HepG2 (cell line): ENCODE data around the gene ANKRD13D. TPM values are rescaled to one million over a fixed set of nuclear protein-coding genes. Genes with fewer than 3 reads are reported as not detected.

Experiments used
- BHLHE40 ChIP-seq: IDR thresholded peaks from 2 replicates; pipeline ENCODE4 v1.6.1; 2011; ENCODE audit warnings: low read length, improper control_type of control experiment
- CBX2 ChIP-seq, 2 experiments: fragments of 200-600 bp in 1 of 2; sonication (generic); formaldehyde crosslinking in 1 of 2; IDR thresholded peaks; 2 replicates each; pipeline versions ENCODE4 v1.7.0 to v1.8.1; 2018 to 2022; ENCODE audit warnings: low read depth in 2 of 2, low read length in 1 of 2, mild to moderate bottlenecking in 1 of 2, missing genetic modification reagents in 1 of 2
- FOXK2 ChIP-seq: fragments of 450-650 bp; IDR thresholded peaks from 2 replicates; pipeline ENCODE4 v1.6.1; 2016
- GMEB2 ChIP-seq: IDR thresholded peaks from 2 replicates; pipeline ENCODE4 v1.6.1; 2016; ENCODE audit warnings: missing biosample characterization, missing genetic modification reagents, low read depth
- HOMEZ ChIP-seq: IDR thresholded peaks from 2 replicates; pipeline ENCODE4 v1.6.1; 2016; ENCODE audit warnings: low read depth
- KAT7 ChIP-seq: IDR thresholded peaks from 2 replicates; pipeline ENCODE4 v1.6.1; 2018; ENCODE audit warnings: borderline replicate concordance, missing compliant biosample characterization
- KMT2B ChIP-seq: IDR thresholded peaks from 2 replicates; pipeline ENCODE4 v1.6.1; 2016; ENCODE audit warnings: missing genetic modification reagents, missing compliant biosample characterization
- NBN ChIP-seq: fragments of 450-650 bp; conservative IDR thresholded peaks from 2 replicates; pipeline ENCODE4 v1.6.1; 2017
- NONO ChIP-seq, 2 experiments: fragments of 450-650 bp in 1 of 2; sonication (generic) in 1 of 2; formaldehyde crosslinking in 1 of 2; IDR thresholded peaks in 1 of 2; conservative IDR thresholded peaks in 1 of 2; 2 replicates each; pipeline versions ENCODE4 v1.6.1 to v1.8.0; 2017 to 2022; ENCODE audit warnings: mild to moderate bottlenecking in 1 of 2, missing genetic modification reagents in 1 of 2, moderate library complexity in 1 of 2
- PHB2 ChIP-seq: fragments of 450-650 bp; IDR thresholded peaks from 2 replicates; pipeline ENCODE4 v1.6.1; 2018; ENCODE audit not compliant: partially characterized antibody
- POLR2G ChIP-seq: fragments of 200-400 bp; formaldehyde crosslinking; IDR thresholded peaks from 2 replicates; pipeline ENCODE4 v1.6.1; 2018; ENCODE audit warnings: mild to moderate bottlenecking, low read depth, low read length, moderate library complexity
- RERE ChIP-seq: IDR thresholded peaks from 2 replicates; pipeline ENCODE4 v1.6.1; 2016; ENCODE audit warnings: low read depth, missing genetic modification reagents, missing compliant biosample characterization
- SMAD9 ChIP-seq: sonication (generic); formaldehyde crosslinking; IDR thresholded peaks from 2 replicates; pipeline ENCODE4 v1.5.1; 2020; ENCODE audit warnings: mild to moderate bottlenecking, missing genetic modification reagents
- STAG1 ChIP-seq: sonication (generic); formaldehyde crosslinking; IDR thresholded peaks from 2 replicates; pipeline ENCODE4 v1.4.0; 2020; ENCODE audit warnings: missing genetic modification reagents
- THRA ChIP-seq: sonication (generic); formaldehyde crosslinking; IDR thresholded peaks from 2 replicates; pipeline ENCODE4 v1.4.0; 2020; ENCODE audit warnings: missing genetic modification reagents, borderline replicate concordance
- ZNF333 ChIP-seq: sonication (generic); formaldehyde crosslinking; IDR thresholded peaks from 2 replicates; pipeline ENCODE4 v1.4.0; 2020; ENCODE audit warnings: mild to moderate bottlenecking, missing genetic modification reagents, borderline replicate concordance
- ZNF354B ChIP-seq: sonication (generic); formaldehyde crosslinking; IDR thresholded peaks from 2 replicates; pipeline ENCODE4 v1.8.0; 2022; ENCODE audit warnings: mild to moderate bottlenecking, missing genetic modification reagents
- ZNF891 ChIP-seq: sonication (generic); formaldehyde crosslinking; IDR thresholded peaks from 2 replicates; pipeline ENCODE4 v1.5.0; 2020; ENCODE audit warnings: mild to moderate bottlenecking, missing genetic modification reagents
- polyA plus RNA-seq, 8 experiments: library from polyadenylated mRNA; depleted of rRNA in 3 of 8; stranded (reverse) in 7 of 8; unstranded in 1 of 8; fragments of >200 nt; fragmentation: Illumina TruSeq in 4 of 8; extraction: Trizol in 4 of 8; gene quantifications; 2 replicates each; pipeline versions ENCODE4 v1.2.1 to v1.2.3, GENCODE V29; 2011 to 2016; ENCODE audit warnings: low read depth in 4 of 8, missing spikeins in 1 of 8, mixed read lengths in 1 of 8; ENCODE audit not compliant: insufficient read depth in 1 of 8
- total RNA-seq, 5 experiments: library from RNA; depleted of rRNA; stranded (reverse); fragments of >200 nt; fragmentation: Illumina TruSeq; extraction: Trizol; gene quantifications; 2 replicates each; pipeline ENCODE4 v1.2.3, GENCODE V29; 2016; ENCODE audit warnings: low read depth in 1 of 5

The ANKRD13D gene
- total and polyA plus RNA-seq, 2 of the 13 experiments (the other 11 are each of a cell fraction or from before 2014, with no cell fraction given) = 18.6 to 27.3 TPM

GRCh38 chr11:67303132-67303834, 14.2 kb downstream of the ANKRD13D start, which contains the start of gene SSH3 (continued):
- no peak for TF ChIP-seq CBX2 (IDR thresholded peaks at IDR 0.05; ENCODE audit: low read depth, low read length)
- TF ChIP-seq CBX2 (CRISPR knock-in tag; IDR thresholded peaks at IDR 0.05; ENCODE audit: low read depth) = no peak
- no peak for TF ChIP-seq NONO (IDR thresholded peaks at IDR 0.05)
- no peak for TF ChIP-seq NONO (CRISPR knock-in tag; conservative IDR thresholded peaks at IDR 0.05)
- TF ChIP-seq THRA (CRISPR knock-in tag) = 0 out of 2 replicates have a peak, but pooled peaks have one; percentile 32
- TF ChIP-seq KAT7 (CRISPR knock-in tag) = no peak
- no peak for TF ChIP-seq STAG1
- TF ChIP-seq NBN = no peak
- no peak for TF ChIP-seq PHB2
- TF ChIP-seq KMT2B = 0 out of 2 replicates have a peak, but pooled peaks have one; percentile 19
- peak; percentile 57 for TF ChIP-seq POLR2G
- TF ChIP-seq FOXK2 = no peak
- TF ChIP-seq ZNF891 (CRISPR knock-in tag) = no peak
- no peak for TF ChIP-seq ZNF354B (CRISPR knock-in tag)
- TF ChIP-seq SMAD9 (CRISPR knock-in tag) = no peak
- no peak for TF ChIP-seq GMEB2 (CRISPR knock-in tag)
- no peak for TF ChIP-seq HOMEZ (CRISPR knock-in tag)
- no peak for TF ChIP-seq RERE (CRISPR knock-in tag)
- no peak for TF ChIP-seq ZNF333 (CRISPR knock-in tag)
- no peak for TF ChIP-seq BHLHE40
